Liver (tissue), 9 donors: ENCODE data around the gene WDR90. TPM values are rescaled to one million over a fixed set of nuclear protein-coding genes. Genes with fewer than 3 reads are reported as not detected.

ENCODE experiments used
- DNase-seq: peaks from one replicate; pipeline ENCODE4 v3.0.0-alpha.2; 2017; ENCODE audit warnings: low spot score
- H3K27ac ChIP-seq, 2 donors: one replicate each; pipeline ENCODE4 v1.7.0; 2013; ENCODE audit warnings: inconsistent platforms in 2 of 2, low read length in 2 of 2, control low read depth in 1 of 2, low read depth in 1 of 2, mild to moderate bottlenecking in 1 of 2
- H3K27me3 ChIP-seq, 4 donors: one replicate each; pipeline versions ENCODE4 v1.6.1 to v1.7.0; 2013; ENCODE audit warnings: low read length in 3 of 4, inconsistent platforms in 1 of 4, mild to moderate bottlenecking in 1 of 4, moderate library complexity in 1 of 4; ENCODE audit not compliant: control insufficient read depth in 4 of 4, insufficient read depth in 4 of 4
- H3K36me3 ChIP-seq, 4 donors: one replicate each; pipeline versions ENCODE4 v1.6.1 to v1.7.0; 2013; ENCODE audit warnings: low read length in 3 of 4, mild to moderate bottlenecking in 3 of 4, low read depth in 1 of 4, moderate library complexity in 1 of 4; ENCODE audit not compliant: control insufficient read depth in 4 of 4, insufficient read depth in 3 of 4
- H3K4me1 ChIP-seq, 4 donors: one replicate each; pipeline versions ENCODE4 v1.6.1 to v1.7.0; 2013; ENCODE audit warnings: low read length in 3 of 4, mild to moderate bottlenecking in 3 of 4, moderate library complexity in 1 of 4; ENCODE audit not compliant: control insufficient read depth in 4 of 4, insufficient read depth in 4 of 4
- H3K4me3 ChIP-seq, 3 donors: one replicate each; pipeline versions ENCODE4 v1.6.1 to v1.7.0; 2013; ENCODE audit warnings: low read length in 3 of 3, control low read depth in 1 of 3, low read depth in 1 of 3, mild to moderate bottlenecking in 1 of 3
- H3K9ac ChIP-seq, 2 donors: one replicate each; pipeline ENCODE4 v1.7.0; 2013; ENCODE audit warnings: low read length in 2 of 2, mild to moderate bottlenecking in 2 of 2, moderate library complexity in 2 of 2, control low read depth in 1 of 2, low read depth in 1 of 2
- H3K9me3 ChIP-seq, 4 donors: one replicate each; pipeline versions ENCODE4 v1.6.1 to v1.7.0; 2013; ENCODE audit warnings: low read length in 3 of 4; ENCODE audit not compliant: control insufficient read depth in 4 of 4
- EGR1 ChIP-seq, 2 donors: IDR thresholded peaks; 2 replicates each; pipeline ENCODE4 v1.6.1; 2016 to 2018; ENCODE audit warnings: antibody characterized with exemption in 2 of 2, low read depth in 2 of 2
- FOXA1 ChIP-seq: IDR thresholded peaks from 2 replicates; pipeline ENCODE4 v1.6.1; 2016; ENCODE audit warnings: antibody characterized with exemption
- FOXA2 ChIP-seq: IDR thresholded peaks from 2 replicates; pipeline ENCODE4 v1.6.1; 2016; ENCODE audit warnings: antibody characterized with exemption
- GABPA ChIP-seq, 2 donors: IDR thresholded peaks in 1 of 2; conservative IDR thresholded peaks in 1 of 2; 2 replicates each; pipeline ENCODE4 v1.6.1; 2016; ENCODE audit warnings: antibody characterized with exemption in 2 of 2, mild to moderate bottlenecking in 1 of 2, moderate library complexity in 1 of 2
- HNF4A ChIP-seq, 2 donors: conservative IDR thresholded peaks; 2 replicates each; pipeline ENCODE4 v1.6.1; 2016; ENCODE audit warnings: antibody characterized with exemption in 2 of 2, mild to moderate bottlenecking in 2 of 2
- HNF4G ChIP-seq: IDR thresholded peaks from 2 replicates; pipeline ENCODE4 v1.6.1; 2016; ENCODE audit warnings: antibody characterized with exemption
- JUND ChIP-seq, 2 donors: IDR thresholded peaks; 2 replicates each; pipeline ENCODE4 v1.6.1; 2016; ENCODE audit warnings: antibody characterized with exemption in 2 of 2
- NR2F2 ChIP-seq: IDR thresholded peaks from 2 replicates; pipeline ENCODE4 v1.6.1; 2016; ENCODE audit warnings: antibody characterized with exemption
- RAD21 ChIP-seq, 2 donors: IDR thresholded peaks; 2 replicates each; pipeline ENCODE4 v1.6.1; 2016; ENCODE audit warnings: antibody characterized with exemption in 2 of 2, mild to moderate bottlenecking in 2 of 2
- RXRA ChIP-seq, 2 donors: IDR thresholded peaks; 2 replicates each; pipeline ENCODE4 v1.6.1; 2017 to 2018; ENCODE audit warnings: antibody characterized with exemption in 2 of 2, mild to moderate bottlenecking in 1 of 2
- SP1 ChIP-seq: IDR thresholded peaks from 2 replicates; pipeline ENCODE4 v1.6.1; 2018; ENCODE audit warnings: antibody characterized with exemption, mild to moderate bottlenecking
- TAF1 ChIP-seq: conservative IDR thresholded peaks from 2 replicates; pipeline ENCODE4 v1.6.1; 2016; ENCODE audit warnings: antibody characterized with exemption, mild to moderate bottlenecking
- YY1 ChIP-seq: IDR thresholded peaks from 2 replicates; pipeline ENCODE4 v1.6.1; 2016; ENCODE audit warnings: antibody characterized with exemption, mild to moderate bottlenecking
- ZBTB33 ChIP-seq: IDR thresholded peaks from 2 replicates; pipeline ENCODE4 v1.6.1; 2016; ENCODE audit warnings: antibody characterized with exemption
- WGBS: extraction: QIAGEN DNeasy Blood & Tissue Kit; methylation state at CpG from one replicate; pipeline ENCODE4 v1.1.7; 2013; 5-methylcytosine and 5-hydroxymethylcytosine counted together
- polyA plus RNA-seq, 2 donors: library from polyadenylated mRNA; stranded (reverse) in 1 of 2; unstranded in 1 of 2; fragments of 200-250 nt in 1 of 2; fragments of >200 nt in 1 of 2; fragmentation: Nextera tagmentation in 1 of 2; extraction: Ambion mirVana in 1 of 2; gene quantifications; one replicate each; pipeline versions ENCODE4 v1.2.1 to v1.2.3, GENCODE V29; 2013 to 2015
- total RNA-seq, 2 donors: library from RNA; depleted of rRNA; stranded (reverse); fragments of >200 nt; gene quantifications; one replicate each; pipeline ENCODE4 v1.2.3, GENCODE V29; 2014
- TF ChIP-seq, protein P1 (sequence below): IDR thresholded peaks from 2 replicates; pipeline ENCODE4 v1.6.1; 2016; ENCODE audit warnings: antibody characterized with exemption
- TF ChIP-seq, protein P2 (sequence below): fragments of 150-350 bp; IDR thresholded peaks from 2 replicates; pipeline ENCODE4 v1.5.1; 2017; ENCODE audit warnings: improper control_type of control experiment, low read depth, low read length; ENCODE audit not compliant: missing input control
- TF ChIP-seq, protein P3 (sequence below): IDR thresholded peaks from 2 replicates; pipeline ENCODE4 v1.6.1; 2016; ENCODE audit warnings: antibody characterized with exemption, mild to moderate bottlenecking
- TF ChIP-seq, protein P4 (sequence below): IDR thresholded peaks from 2 replicates; pipeline ENCODE4 v1.6.1; 2016; ENCODE audit warnings: antibody characterized with exemption
- donor health status: healthy.
- donor health status: healthy.
- donor health status: healthy.
- donor health status: healthy.
- donor health status: healthy.

The WDR90 gene
- total and polyA plus RNA-seq, 4 donors: 4.7 to 13.4 (median 7.9) TPM

GRCh38 chr16:711084-711483 lies 61.9 kb downstream of the WDR90 start:
- no peak overlapping the region for H3K27ac ChIP-seq
- no peak for TF ChIP-seq TAF1
- TF ChIP-seq, protein P1, sequence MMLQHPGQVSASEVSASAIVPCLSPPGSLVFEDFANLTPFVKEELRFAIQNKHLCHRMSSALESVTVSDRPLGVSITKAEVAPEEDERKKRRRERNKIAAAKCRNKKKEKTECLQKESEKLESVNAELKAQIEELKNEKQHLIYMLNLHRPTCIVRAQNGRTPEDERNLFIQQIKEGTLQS: no peak
- no peak for TF ChIP-seq FOXA2
- no peak for TF ChIP-seq RAD21 (IDR thresholded peaks at IDR 0.05)
- TF ChIP-seq, protein P2, sequence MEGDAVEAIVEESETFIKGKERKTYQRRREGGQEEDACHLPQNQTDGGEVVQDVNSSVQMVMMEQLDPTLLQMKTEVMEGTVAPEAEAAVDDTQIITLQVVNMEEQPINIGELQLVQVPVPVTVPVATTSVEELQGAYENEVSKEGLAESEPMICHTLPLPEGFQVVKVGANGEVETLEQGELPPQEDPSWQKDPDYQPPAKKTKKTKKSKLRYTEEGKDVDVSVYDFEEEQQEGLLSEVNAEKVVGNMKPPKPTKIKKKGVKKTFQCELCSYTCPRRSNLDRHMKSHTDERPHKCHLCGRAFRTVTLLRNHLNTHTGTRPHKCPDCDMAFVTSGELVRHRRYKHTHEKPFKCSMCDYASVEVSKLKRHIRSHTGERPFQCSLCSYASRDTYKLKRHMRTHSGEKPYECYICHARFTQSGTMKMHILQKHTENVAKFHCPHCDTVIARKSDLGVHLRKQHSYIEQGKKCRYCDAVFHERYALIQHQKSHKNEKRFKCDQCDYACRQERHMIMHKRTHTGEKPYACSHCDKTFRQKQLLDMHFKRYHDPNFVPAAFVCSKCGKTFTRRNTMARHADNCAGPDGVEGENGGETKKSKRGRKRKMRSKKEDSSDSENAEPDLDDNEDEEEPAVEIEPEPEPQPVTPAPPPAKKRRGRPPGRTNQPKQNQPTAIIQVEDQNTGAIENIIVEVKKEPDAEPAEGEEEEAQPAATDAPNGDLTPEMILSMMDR: no peak
- no peak for TF ChIP-seq NR2F2
- no peak for TF ChIP-seq FOXA1
- no peak for TF ChIP-seq HNF4A (conservative IDR thresholded peaks at IDR 0.05)
- TF ChIP-seq, protein P3, sequence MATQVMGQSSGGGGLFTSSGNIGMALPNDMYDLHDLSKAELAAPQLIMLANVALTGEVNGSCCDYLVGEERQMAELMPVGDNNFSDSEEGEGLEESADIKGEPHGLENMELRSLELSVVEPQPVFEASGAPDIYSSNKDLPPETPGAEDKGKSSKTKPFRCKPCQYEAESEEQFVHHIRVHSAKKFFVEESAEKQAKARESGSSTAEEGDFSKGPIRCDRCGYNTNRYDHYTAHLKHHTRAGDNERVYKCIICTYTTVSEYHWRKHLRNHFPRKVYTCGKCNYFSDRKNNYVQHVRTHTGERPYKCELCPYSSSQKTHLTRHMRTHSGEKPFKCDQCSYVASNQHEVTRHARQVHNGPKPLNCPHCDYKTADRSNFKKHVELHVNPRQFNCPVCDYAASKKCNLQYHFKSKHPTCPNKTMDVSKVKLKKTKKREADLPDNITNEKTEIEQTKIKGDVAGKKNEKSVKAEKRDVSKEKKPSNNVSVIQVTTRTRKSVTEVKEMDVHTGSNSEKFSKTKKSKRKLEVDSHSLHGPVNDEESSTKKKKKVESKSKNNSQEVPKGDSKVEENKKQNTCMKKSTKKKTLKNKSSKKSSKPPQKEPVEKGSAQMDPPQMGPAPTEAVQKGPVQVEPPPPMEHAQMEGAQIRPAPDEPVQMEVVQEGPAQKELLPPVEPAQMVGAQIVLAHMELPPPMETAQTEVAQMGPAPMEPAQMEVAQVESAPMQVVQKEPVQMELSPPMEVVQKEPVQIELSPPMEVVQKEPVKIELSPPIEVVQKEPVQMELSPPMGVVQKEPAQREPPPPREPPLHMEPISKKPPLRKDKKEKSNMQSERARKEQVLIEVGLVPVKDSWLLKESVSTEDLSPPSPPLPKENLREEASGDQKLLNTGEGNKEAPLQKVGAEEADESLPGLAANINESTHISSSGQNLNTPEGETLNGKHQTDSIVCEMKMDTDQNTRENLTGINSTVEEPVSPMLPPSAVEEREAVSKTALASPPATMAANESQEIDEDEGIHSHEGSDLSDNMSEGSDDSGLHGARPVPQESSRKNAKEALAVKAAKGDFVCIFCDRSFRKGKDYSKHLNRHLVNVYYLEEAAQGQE: no peak
- TF ChIP-seq HNF4G: no peak
- no peak for TF ChIP-seq YY1
- TF ChIP-seq EGR1 (IDR thresholded peaks at IDR 0.05; ENCODE audit: low read depth in 2 of 2): no peak
- no peak for TF ChIP-seq JUND (IDR thresholded peaks at IDR 0.05)
- TF ChIP-seq RXRA (IDR thresholded peaks at IDR 0.05): no peak
- TF ChIP-seq GABPA (IDR thresholded peaks at IDR 0.05 in 1 of 2, conservative IDR thresholded peaks at IDR 0.05 in 1 of 2): no peak
- no peak for TF ChIP-seq ZBTB33
- TF ChIP-seq, protein P4, sequence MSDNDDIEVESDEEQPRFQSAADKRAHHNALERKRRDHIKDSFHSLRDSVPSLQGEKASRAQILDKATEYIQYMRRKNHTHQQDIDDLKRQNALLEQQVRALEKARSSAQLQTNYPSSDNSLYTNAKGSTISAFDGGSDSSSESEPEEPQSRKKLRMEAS: no peak
- no peak for TF ChIP-seq SP1
- H3K27me3 ChIP-seq: peaks cover 4 to 18% (median 6%) of the 10 kb centered on the region in 4 donors
- no peak overlapping the region for H3K4me3 ChIP-seq
- no peak overlapping the region for H3K9ac ChIP-seq
- DNase-seq: no peak
- H3K9me3 ChIP-seq: no peaks in the 10 kb centered on the region
- 66% methylated on average over 12 of the region's 12 CpGs for WGBS
- H3K4me1 ChIP-seq: peaks cover 9 to 18% (median 12%) of the 10 kb centered on the region in 4 donors
- no peaks in the 10 kb centered on the region for H3K36me3 ChIP-seq
